GM11168 (cell line): Measurements from ENCODE around the gene ZNF787.

Experiments
- in situ Hi-C: fragments of 300-500 bp; cut with MboI; formaldehyde crosslinking; loops from one replicate; pipeline ENCODE4 v1.12.0; 2022; ENCODE audit warnings: low sequenced_read_pairs; ENCODE audit not compliant: unreplicated experiment

The ZNF787 gene

GRCh38 chr19:56092685-56093631 lies 28.1 kb downstream of the ZNF787 start:
- in situ Hi-C loops = no loop called here

- in situ Hi-C loops = no loop called here
Observed at GRCh38 chr19:56091751-56092546, 29.1 kb downstream of the ZNF787 start.

DNA sequence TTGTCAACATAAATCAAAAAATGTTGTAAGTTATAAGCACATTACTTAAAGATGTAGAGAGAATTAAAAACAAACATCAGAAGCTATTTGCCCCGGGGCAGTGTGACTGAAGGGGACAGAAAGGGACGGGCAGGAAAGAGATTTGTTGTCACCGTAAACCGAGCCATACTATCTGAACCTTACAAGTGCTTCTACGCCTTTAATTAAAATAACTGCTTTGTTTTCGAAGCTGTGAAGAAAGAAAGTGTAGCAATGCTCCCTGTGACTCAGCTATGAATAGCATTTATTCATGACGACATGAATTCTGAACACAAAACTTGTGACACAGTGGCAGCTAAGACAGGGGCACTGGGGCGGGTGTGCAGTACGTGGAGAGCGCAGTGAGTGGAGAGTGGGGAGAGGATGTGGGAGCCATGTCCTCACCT lies 30.0 kb downstream of the ZNF787 start:
- in situ Hi-C loops = no loop called here

- in situ Hi-C loops = no loop called here
Observed at GRCh38 chr19:56089344-56089743, 31.8 kb downstream of the ZNF787 start.

- in situ Hi-C loops = no loop called here
Observed at GRCh38 chr19:56088497-56089215, 32.4 kb downstream of the ZNF787 start.

GRCh38 chr19:56087647-56088496 lies 33.2 kb downstream of the ZNF787 start:
- in situ Hi-C loops = no loop called here

- in situ Hi-C loops = no loop called here
Observed at GRCh38 chr19:56086671-56087430, 34.2 kb downstream of the ZNF787 start.

DNA sequence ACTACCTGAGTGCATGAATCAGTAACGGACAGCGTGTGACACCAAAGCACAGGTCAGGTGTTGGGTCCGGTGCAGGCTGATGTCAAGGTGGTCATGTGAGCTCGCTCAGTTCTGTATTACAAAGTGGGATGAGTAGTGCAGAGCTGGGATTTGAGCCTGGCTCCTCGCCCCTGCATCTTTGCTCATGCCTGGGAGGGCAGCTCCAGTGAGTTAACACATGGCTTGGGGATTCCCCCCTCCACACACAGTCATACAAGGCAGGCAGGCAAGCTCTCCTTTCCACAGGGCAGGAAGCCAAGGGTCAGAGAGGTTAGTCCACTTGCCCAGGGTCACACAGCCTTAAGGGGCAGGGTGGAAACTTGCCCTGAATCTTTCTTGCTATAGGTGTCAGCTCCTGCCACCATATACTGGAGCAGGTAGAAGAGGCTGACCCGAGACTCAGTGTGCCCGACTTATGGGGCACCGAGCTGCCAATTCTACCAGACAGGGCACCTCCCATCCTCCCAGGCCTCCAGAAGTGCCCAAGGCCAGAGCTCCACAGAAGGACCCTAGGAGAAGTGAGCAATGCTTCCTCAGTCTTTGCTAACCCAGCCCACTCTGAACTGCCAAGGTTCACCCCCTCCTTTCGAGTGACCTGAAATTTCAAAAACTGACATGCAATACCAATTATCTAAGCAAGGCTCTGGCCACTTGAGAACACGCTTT lies 35.4 kb downstream of the ZNF787 start:
- in situ Hi-C loops = no loop called here

- in situ Hi-C loops = no loop called here
Observed at GRCh38 chr19:56084835-56085536, 36.1 kb downstream of the ZNF787 start.

DNA sequence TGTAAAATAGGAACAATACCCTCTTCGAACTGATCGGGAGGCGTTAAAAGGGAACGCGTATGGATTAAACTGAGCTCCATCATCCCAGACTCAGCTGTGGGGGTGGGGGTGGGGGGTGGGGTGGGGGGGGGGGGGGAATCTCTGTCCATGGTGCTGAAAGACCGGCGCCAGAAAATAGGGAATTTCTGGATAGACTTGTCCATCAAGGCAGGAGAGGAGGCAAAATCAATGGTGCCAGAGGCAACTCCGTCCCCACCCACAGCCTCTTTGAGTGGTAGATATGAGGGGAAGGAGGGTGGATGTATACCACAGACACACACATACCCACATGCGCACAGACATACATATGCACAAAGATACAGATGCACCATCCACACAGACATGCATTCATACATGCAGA lies 37.4 kb downstream of the ZNF787 start:
- in situ Hi-C loops = no loop called here

- in situ Hi-C loops = no loop called here
Observed at GRCh38 chr19:56080669-56081401, 40.3 kb downstream of the ZNF787 start.

GRCh38 chr19:56079609-56080008 lies 41.5 kb downstream of the ZNF787 start:
- in situ Hi-C loops = loop anchor here (10.0 kb wide), 1 partner anchor 245 kb away; no protein-coding TSS in a partner anchor

DNA sequence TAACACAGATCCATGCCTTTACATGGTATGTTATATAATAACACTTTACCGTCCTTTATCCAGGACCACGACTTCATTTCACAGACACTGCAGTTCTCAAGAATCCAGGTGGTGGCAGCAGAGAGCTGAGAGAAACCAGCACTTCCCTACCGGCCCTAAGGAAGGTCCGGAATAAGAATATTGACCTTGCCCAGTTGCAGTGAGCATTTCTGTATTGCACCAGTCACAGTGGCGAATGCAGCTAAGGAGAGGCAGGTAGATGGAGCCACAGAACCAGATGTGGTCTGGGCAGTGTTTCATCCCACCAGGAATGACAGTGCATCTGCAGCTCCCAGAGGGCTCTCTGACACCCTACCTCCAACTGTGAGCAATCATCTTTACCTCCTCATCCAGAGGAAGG lies 44.6 kb downstream of the ZNF787 start:
- in situ Hi-C loops = loop anchor here (10.0 kb wide), 1 partner anchor 248 kb away; no protein-coding TSS in a partner anchor

GRCh38 chr19:56071151-56071550 lies 49.9 kb downstream of the ZNF787 start:
- in situ Hi-C loops = loop anchor here (5.0 to 10.0 kb wide), 2 partner anchors 101 to 254 kb away; no protein-coding TSS in a partner anchor

DNA sequence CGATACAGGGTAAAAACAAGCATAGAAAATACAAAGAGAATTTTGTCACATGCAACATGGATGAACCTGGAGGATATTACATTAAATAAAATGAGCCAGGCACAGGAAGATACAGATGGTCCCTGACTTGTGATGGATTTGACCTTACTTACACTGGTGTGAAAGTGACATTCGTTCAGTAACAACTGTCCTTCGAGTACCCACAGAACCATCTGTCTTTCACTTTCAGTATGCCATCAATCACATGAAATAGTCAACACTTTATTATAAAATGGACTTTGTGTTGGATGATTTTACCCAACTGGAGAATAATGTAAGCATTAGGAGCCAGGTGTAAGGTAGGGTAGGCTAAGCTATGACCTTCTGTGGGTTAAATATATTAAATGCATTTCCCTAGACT lies 51.5 kb downstream of the ZNF787 start:
- in situ Hi-C loops = loop anchor here (5.0 to 10.0 kb wide), 2 partner anchors 103 to 255 kb away; no protein-coding TSS in a partner anchor

- in situ Hi-C loops = no loop called here
Observed at GRCh38 chr19:56066152-56067023, 54.7 kb downstream of the ZNF787 start.
